ENCODE measurements around the gene BAHCC1.

Gene BAHCC1

GRCh38 chr17:81500047-81500446, 104.8 kb downstream of the BAHCC1 start:
- DNase-seq, result no peak

DNA sequence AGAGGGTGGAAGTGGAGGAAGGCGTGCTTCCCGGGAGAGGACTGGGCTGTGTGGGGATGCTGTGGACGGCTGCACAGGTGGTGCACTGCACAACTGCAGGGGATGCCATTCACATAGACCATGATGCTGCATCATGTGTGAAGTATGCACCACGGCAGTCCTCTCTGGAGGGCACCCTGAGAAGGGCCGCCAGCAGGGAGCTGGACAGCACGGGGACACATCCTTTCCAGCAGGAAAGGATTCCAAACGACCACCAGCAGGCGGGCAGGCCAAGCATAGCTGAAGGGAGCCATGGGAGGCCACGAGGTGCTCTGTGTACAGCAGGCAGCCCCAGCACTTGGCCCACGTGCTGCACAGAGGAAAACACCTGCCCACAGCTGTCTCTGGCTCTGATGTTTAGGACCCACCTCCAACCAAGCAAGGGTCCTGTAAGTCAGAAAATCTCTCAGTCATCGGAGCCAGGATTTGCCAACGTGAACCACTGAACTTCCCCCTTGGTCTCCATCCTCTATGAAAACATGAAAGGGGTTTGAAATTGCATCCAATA, 107.3 kb downstream of the BAHCC1 start:
- DNase-seq, result no peak

DNA sequence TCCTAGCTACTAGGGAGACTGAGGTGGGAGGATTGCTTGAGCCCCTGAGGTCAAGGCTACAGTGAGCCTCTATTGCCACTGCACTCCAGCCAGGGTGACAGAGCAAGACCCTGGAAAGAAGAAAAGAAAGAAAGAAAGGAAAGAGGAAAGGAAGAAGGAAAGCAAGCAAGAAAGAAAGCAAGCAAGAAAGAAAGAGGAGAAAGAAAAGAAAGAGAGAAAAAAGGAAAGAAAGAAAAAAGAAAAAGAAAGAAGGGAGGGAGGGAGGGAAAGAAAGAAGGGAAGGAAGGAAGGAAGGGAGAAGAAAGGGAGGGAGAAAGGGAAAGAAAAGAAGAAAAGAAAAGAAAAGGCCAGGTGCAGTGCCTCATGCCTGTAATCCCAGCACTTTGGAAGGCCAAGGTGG, 108.4 kb downstream of the BAHCC1 start:
- no peak for DNase-seq

GRCh38 chr17:81508639-81509206, 113.5 kb downstream of the BAHCC1 start:
- peak in 1 of 2 donors; percentile 41 for DNase-seq

- peak; percentile 31 to 45 for DNase-seq
These were observed 114.1 kb downstream of the BAHCC1 start for GRCh38 chr17:81509207-81509971.

DNA sequence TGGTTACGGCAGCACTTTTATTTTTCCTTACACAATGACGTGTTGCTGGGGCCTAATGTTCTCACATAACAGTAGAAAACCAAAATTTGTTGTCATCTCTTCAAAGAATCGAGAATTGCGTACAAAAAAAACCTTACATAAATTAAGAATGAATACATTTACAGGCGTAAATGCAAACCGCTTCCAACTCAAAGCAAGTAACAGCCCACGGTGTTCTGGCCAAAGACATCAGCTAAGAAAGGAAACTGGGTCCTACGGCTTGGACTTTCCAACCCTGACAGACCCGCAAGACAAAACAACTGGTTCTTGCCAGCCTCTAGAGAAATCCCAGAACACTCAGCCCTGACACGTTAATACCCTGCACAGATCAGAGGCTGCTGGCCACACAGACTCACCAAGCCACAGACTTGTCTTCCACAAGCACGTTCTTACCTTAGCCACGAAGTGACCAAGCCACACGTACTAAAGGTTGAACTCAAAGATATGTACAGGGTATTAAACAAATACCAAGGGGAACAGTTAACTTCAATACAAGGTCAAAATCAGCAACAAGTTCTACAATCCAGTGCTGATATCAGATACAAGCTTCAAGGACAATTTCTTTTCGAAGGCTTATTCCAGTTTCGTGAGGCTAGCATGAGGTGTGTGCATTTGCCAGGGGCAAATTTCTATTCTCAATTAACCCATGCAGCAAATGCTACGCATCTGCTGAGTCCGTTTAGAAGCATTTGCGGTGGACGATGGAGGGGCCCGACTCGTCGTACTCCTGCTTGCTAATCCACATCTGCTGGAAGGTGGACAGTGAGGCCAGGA, 114.9 kb downstream of the BAHCC1 start:
- DNase-seq, result no peak

DNA sequence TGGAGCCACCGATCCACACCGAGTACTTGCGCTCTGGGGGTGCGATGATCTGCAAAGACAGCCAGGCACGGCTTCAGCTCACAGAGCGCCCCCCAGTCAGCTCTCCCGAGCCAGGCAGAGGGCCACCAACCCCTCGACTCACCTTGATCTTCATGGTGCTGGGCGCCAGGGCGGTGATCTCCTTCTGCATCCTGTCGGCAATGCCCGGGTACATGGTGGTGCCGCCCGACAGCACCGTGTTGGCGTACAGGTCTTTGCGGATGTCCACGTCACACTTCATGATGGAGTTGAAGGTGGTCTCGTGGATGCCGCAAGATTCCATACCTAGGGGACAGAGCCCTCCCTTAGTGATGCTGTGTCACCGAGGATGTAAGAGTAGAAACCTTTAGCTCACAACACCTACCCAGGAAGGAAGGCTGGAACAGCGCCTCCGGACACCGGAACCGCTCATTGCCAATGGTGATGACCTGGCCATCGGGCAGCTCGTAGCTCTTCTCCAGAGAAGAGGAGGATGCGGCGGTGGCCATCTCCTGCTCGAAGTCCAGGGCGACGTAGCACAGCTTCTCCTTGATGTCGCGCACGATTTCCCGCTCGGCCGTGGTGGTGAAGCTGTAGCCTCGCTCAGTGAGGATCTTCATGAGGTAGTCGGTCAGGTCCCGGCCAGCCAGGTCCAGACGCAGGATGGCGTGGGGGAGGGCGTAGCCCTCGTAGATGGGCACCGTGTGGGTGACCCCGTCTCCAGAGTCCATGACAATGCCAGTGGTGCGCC, 115.7 kb downstream of the BAHCC1 start:
- peak; percentile 44 to 52 for DNase-seq

- no peak for DNase-seq
These were observed 116.2 kb downstream of the BAHCC1 start for GRCh38 chr17:81511554-81511803.

DNA sequence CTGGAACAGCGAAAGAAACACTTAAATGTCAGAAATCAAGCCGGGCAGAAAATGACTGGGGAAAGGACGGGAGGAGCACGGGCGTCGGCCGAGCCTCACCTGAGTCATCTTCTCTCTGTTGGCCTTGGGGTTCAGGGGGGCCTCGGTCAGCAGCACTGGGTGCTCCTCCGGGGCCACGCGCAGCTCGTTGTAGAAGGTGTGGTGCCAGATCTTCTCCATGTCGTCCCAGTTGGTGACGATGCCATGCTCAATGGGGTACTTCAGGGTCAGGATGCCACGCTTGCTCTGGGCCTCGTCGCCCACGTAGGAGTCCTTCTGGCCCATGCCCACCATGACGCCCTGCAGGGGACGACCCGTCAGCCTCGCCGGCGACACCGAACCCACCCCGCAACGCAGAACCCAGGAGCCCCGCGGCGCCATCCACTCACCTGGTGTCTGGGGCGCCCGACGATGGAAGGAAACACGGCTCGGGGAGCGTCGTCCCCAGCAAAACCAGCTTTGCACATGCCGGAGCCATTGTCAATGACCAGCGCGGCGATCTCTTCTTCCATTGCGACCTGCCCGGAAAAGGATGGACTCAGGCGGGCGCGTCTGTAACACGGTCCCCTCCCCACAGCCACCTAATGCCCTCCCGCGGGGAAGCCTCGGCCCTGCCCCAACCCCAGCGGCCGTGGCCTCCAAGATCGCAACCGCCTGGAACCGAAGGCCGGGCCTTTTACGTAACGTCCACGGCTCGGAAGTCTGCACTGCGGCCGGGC, 116.7 kb downstream of the BAHCC1 start:
- DNase-seq, result peak; percentile 50 to 61

- peak; percentile 89 to 91 for DNase-seq
These were observed 117.5 kb downstream of the BAHCC1 start, which contains the start of gene ACTG1 for GRCh38 chr17:81512562-81513371. Gene ACTG1 (minus strand): TSS chr17:81512799. CDS start chr17:81512354, 445 bp downstream.

DNA sequence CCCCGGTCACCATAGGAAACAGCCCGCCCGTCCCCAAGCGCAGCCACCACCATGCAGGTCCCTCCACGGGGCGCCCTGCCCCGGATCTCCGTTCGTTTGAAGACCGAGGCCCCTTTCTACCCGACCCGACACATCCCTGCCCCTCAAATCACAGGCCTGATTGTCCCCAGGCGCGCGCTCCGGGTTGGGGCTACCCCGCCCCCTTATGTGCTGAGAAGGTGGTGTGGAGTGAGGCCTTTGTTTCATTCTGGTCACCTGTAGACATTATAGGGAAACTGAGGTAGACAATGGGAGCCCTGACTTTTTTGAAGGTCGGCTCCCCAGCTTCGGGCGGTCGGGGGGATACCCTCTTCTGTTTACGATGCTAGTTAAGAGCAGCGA, 118.1 kb downstream of the BAHCC1 start:
- DNase-seq, result peak; percentile 68 to 70

DNA sequence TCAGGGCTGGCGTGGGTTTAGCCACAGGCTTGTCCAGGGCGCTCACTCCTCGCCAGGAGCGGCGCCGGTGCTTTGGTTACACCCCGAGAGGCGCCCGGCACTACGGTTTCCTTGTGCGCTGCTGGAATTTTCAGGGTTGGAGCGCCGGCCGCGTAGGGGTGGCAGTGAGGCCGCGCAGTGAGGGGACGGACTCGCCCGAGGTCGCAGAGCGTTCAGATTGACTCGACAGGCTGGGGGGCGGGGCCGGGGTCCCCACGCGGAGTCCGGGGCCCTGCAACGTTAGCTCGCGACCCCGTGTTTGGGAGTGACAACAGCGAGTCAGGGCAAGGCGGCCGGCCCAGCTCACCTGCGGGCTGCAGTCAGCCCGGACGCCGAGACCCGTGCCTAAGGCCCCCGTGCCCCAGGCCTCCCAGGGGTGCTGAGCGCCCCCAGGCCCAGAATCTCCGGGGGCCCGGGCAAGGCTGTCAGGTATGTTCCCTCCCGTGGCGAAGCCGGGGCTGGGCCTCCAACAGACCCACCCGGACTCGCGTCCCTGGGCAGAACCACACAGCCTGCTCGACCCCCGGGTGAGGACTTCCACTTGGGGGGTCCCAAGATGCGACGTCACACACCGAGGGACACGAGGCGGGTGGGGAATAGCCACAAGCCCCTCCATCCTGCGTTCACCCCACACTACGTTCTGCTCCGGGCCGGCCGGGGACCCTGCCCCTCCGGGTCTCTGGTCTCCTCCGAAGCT, 118.7 kb downstream of the BAHCC1 start:
- peak; percentile 56 to 66 for DNase-seq

GRCh38 chr17:81514489-81514738, 119.2 kb downstream of the BAHCC1 start:
- DNase-seq, result no peak

DNA sequence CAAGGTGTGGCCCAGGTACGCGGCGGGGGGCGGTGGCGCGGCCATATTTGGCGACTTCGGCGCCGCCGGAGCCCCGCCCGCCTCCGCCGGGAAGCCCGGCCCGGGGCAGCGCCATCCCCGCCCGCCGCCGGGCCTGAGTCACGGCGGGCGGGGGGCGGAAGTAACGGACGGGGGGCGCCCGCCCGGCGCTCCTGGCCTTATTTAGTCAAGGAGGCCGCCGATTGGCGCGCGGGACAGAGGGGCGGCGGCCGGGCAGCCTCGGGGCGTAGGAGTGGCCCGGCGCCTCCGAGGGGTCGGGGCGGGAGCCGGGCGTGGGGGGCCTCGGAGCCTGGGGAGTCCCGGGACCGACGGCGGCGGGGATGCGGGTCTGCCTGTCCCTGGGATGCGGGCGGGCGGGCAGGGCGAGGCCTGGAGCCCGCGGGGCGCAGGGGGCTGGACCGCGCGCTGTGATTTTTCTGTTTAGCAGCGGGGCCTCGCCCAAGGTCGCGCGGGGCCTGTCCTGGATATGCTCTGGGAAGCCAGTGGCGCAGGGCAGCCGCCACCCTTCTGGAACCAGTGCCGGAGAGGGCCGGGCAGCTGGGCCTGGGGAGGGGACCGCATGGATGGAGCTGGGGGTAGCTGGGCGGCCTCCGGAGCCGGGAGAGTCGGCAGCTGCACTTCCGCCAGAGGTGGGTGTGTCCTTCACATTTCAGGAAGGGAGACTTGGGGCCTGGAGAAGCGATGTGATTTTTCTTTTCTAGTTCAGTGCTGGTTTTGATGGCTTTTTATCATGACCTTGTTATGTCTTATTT, 119.7 kb downstream of the BAHCC1 start:
- DNase-seq, result peak; percentile 70 to 82

DNA sequence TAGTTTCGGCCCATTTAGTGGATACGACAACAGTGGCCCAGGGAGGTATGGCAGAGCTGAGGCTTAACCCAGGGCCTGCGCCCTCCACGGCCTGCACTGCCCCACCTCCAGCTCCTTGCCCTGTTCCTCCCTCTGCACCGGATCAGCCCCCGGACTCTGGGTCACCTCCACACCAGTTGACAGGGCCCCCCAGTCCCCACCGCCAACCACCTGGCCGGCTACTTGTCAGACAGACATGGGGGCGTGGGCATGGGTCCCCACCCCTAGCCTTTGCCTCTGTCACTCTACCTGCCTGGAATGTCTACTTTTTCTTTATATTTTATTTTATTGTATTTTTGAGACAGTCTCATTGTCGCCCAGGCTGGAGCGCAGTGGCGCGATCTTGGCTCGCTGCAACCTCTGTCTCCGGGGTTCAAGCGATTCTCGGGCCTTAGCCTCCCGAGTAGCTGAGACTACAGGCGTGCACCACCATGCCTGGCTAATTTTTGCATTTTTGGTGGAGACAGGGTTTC, 120.3 kb downstream of the BAHCC1 start:
- DNase-seq, result peak in 1 of 2 donors; percentile 34

All from stimulated activated CD4-positive, alpha-beta T cell treated with anti-CD3 and anti-CD28 coated beads, Interleukin-2, amount 100 ng/mL, for 24 hours (primary cell).